HG03575 (cell line): ENCODE data around the gene TBKBP1.

Source experiments
- ATAC-seq: cut with Tn5 transposase; IDR thresholded peaks from one replicate; pipeline ENCODE4 v1.9.1; 2021; ENCODE audit not compliant: unreplicated experiment, insufficient number of reproducible peaks, low FRiP score; ENCODE audit errors: extremely low read depth

TBKBP1 gene

GRCh38 chr17:47742319-47743181 is 48.6 kb downstream of the TBKBP1 start:
- ATAC-seq = no peak

- ATAC-seq = no peak
Measured at GRCh38 chr17:47744168-47745036, 50.4 kb downstream of the TBKBP1 start.

- ATAC-seq = no peak
Measured at GRCh38 chr17:47745037-47745380, 51.0 kb downstream of the TBKBP1 start.

GRCh38 chr17:47751471-47751870 is 57.5 kb downstream of the TBKBP1 start:
- ATAC-seq = no peak

GRCh38 chr17:47757386-47757785 is 63.4 kb downstream of the TBKBP1 start:
- no peak for ATAC-seq

- ATAC-seq = no peak
Measured at GRCh38 chr17:47760409-47761140, 66.6 kb downstream of the TBKBP1 start.
